ENCODE results near the gene AURKB. TPM values are rescaled to one million over a fixed set of nuclear protein-coding genes. Genes with fewer than 3 reads are reported as not detected.

The AURKB gene
- total RNA-seq, 4 donors from 2014 or later: 0.79 to 3.0 (median 2.0) TPM; not detected in 1

- ATAC-seq (ENCODE audit: low FRiP score): peak; percentile 24
- no peak for TF ChIP-seq CTCF (IDR thresholded peaks at IDR 0.05)
- no peak for DNase-seq (ENCODE audit: low spot score)
These were observed 18.1 kb downstream of the AURKB start for GRCh38 chr17:8192070-8192815.

- DNase-seq (ENCODE audit: low spot score): no peak
- TF ChIP-seq CTCF (IDR thresholded peaks at IDR 0.05): no peak
- no peak for ATAC-seq (ENCODE audit: low FRiP score)
These were observed 19.9 kb downstream of the AURKB start for GRCh38 chr17:8190506-8190905.

DNA sequence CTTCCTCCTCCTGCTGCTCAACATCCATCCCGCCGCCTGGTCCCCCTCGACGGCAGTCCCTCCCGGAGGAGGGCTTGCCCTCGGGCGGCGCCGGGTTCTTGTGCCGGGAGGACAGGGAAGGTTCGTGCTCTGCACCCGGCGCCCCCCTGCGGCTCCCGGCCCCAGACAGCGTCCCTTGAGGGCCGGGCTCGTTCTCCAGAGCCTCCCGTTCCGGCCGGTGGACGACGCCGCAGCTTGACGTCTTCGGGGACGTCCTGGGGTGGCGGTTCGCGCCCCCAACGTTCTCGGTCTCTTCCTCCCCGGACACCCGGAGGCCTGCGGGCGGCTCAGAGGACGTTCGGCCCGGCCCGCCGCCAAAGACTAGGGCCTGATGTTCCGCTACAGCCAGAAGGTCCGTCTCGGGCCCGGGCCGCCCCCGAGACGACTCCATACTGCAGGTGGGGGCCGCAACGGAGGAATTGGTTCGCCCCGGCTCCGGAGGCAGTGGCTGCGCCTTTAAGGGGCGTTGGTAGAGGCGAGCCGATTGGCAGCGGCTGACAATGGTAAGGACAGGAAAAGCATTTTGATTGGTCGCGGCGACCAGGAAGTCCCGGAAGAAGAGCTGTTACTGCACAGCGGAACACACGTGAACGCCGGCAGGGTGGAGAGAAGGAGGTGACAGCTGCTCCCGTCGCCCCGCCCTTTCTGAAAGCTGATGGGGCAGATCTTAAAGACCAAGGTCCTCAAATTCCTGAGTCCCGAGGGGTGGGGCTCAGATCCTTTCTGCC lies 20.5 kb downstream of the AURKB start, which contains the start of gene BORCS6:
BORCS6 (minus strand) TSS at position 470 of the 767 bp plus-strand sequence; CDS start at position 430, 40 bp downstream.
- TF ChIP-seq CTCF (IDR thresholded peaks at IDR 0.05): no peak
- peak; percentile 75 for ATAC-seq (ENCODE audit: low FRiP score)

DNA sequence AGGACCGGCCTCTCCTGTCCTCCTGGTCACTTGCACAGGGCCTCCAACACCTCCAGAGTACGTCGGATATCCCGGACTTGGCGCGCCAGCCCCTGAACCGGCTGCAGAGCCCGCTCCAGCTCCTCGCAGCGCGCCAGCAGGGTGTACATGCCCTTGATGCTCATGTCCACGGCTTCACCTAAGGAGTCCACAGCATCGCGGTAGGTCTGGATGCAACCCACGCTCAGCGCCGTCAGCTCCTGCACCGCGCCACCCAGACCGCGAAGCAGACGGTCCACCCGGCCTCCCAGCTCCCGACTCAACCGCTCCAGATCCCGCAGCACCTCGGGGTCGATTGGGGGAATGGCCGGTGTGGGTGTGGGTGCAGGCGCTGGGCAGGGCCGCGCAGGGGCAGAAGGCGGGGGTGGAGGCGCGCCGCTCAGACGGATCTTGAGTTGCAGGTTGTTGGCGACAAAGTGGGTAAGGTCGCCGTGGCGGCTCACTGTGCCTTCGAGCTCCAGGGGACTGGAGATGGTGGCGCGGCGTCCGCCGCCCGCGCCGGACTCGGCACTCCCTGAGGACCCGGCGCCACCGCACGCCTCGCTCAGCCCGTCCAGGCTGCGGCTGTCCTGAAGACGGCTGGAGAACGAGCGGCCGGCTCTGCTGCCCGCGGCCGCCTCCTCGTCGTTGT lies 21.2 kb downstream of the AURKB start:
- ATAC-seq (ENCODE audit: low FRiP score) (no peak), DNase-seq (ENCODE audit: low spot score) (no peak)
- TF ChIP-seq CTCF (IDR thresholded peaks at IDR 0.05): no peak

More for the DNA sequence above, 20.5 kb downstream of the AURKB start, which contains the start of gene BORCS6:
- peak; percentile 89 for DNase-seq (ENCODE audit: low spot score)

GRCh38 chr17:8188263-8188839 lies 22.0 kb downstream of the AURKB start:
- ATAC-seq (ENCODE audit: low FRiP score) (no peak), DNase-seq (ENCODE audit: low spot score) (no peak)
- TF ChIP-seq CTCF (IDR thresholded peaks at IDR 0.05): no peak

GRCh38 chr17:8187517-8188262 lies 22.7 kb downstream of the AURKB start:
- ATAC-seq (ENCODE audit: low FRiP score) (peak; percentile 58), DNase-seq (ENCODE audit: low spot score) (peak; percentile 86)

More at GRCh38 chr17:8187517-8188262, 22.7 kb downstream of the AURKB start:
- TF ChIP-seq CTCF (IDR thresholded peaks at IDR 0.05): no peak
